Right forelimb (tissue), 1 donor: ENCODE results near the gene JARID2.
A peak's percentile ranks its signal among the peaks of the same experiment; 100 is the strongest.

Source experiments
- DNase-seq: peaks from one replicate; pipeline ENCODE4 v3.0.0-alpha.2; 2018

The JARID2 gene

DNA sequence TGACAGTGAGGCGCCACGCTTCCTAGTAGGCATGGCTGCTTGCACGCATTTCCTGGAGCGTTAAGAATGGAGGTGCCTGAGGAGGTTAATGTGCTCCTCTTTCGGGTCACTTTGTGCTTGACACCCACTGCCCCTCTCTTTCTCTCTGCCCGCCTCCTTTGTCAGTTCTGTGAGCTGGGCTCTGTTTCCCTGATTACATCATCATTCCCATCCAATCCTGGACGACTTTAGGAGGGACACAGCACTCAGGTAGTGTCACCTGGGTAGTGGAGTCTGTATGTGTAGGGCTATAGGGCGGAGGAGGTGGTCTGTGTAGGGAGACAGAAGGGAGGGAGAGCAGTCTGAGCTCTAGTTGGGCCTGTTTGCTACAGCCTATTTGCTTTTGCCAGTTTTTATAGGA lies 136.8 kb downstream of the JARID2 start:
- DNase-seq, result no peak

DNA sequence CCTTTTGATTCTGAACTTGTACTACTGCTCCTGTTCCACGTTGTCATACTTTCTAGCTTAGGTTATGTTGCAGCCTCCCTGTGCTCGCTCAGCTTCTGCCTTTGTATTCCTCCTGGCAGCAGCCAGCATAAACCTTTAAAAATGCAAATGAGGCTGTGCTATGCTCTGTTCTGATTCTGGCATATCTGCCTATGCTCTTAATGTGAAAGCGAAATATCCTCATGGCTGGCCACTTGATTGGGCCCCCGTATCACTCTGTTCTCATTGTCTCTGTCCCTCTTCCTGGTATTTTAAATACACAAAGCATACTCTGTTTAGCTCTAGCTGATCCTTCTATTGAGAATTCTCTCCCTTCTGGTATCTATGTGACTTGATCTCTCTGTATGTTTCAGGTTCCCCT lies 139.0 kb downstream of the JARID2 start:
- no peak for DNase-seq

DNA sequence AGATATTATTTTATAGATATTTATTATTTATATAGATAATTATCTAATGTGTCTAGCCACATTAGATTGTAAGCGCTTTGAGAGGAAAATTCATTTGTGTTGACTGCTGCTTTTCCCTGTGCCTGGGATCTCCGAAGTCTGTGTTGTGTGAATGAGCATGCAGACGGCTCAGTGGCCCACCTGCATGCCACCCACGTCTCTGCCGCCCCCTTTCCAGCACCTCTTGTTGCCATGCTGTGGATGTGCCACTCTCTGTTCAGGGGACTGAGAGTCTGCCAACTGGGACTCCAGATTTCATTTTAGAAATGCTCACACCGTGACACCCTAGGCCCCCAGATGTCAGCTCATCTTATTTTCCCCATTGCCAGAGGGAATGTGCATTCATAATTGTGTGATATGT lies 139.7 kb downstream of the JARID2 start:
- no peak for DNase-seq

DNA sequence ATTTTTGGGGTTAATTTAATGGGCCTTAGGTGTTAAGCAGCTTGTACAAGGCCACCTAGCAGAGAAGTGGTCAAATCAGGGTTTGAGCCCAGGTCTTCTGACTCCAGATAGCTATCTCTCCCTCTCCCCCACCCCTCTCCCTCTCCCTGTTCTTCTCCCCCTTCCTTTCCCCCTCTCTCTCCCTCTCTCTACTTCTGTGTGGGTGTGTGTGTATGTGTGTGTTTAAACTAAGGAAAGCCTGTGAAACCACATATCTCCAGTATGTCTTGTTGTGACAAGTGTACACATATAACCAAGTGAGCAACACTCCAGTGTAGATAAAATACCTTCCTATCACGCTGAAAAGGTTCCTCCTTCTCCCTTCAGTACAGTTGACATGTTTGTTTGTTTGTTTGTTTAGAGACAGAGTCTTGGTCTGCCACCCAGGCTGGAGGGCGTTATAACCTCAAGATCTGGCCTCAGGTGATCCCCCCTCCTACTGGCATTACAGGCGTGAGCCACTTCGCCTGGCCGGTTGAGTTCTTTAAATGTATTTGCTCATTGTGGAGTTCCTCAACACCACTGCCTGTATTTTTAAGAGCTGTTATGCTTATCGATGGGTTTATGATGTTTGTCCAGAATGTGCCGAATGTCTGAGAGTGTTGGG lies 140.4 kb downstream of the JARID2 start:
- DNase-seq, result no peak

DNA sequence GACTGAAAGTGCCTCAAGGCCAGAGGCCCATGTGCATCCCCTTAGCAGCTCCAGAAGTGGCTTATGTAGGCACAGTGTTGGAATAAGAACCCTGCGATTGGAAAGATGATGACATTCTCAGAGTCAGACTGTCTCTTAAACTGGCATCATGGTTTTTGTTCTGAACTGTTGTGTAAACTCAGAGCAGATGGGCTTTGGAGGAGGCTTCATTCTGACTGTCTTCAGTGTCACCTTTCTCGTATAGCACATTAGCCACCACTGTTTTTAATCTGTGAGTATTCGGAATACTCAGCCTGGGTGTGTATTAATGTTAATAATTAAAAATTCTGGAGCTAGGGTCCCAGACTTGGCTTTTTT lies 140.9 kb downstream of the JARID2 start:
- DNase-seq, result no peak

DNA sequence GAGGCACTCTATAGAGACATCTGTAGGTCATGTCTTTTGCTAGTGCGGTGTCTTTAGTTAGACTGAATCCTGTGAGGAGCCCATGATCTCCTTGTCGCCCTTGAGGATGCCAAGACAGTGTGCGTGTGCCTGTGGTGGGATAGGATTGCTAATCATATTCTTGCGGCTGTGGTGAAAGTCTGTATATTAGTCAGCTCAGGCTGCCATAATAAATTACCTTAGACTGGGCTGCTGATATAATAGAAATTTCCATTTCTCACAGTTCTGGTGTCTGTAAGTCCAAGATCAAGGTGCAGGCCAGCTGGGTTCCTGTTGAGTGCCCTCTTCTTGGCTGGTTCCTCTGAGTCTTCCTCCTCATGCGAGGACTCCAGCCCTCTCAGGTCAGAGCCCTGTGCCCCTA lies 141.2 kb downstream of the JARID2 start:
- no peak for DNase-seq

DNA sequence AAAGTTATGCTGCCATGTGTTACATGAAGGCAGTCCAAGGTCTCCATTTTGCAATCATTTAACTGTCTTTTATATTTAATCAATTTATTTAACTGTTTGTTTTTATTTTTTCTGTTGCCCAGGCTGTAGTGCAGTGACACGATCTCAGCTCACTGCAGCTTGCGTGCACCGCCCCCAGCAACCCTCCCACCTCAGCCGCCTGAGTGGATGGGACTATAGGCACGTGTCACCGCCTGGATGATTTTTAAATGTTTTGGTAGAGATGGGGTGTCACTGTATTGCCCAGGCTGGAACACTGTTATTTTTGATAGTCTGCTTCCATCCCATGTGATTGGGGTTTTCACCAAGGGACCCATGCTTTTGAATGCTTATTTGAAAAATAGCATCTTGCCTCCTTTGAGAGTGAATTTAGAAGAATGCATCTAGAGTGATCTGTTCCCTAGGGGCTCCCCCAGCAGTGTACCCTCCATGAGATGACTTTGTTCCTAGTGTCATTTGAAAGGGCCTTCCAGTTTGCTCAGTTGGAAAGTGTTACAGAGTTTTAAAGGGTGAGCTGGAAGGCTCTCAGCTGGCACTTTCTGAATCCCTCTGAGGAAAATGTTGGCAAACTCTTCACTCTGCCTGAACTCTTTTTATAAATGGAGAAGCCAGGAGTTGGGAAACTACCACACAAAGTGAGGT lies 143.4 kb downstream of the JARID2 start:
- no peak for DNase-seq

DNA sequence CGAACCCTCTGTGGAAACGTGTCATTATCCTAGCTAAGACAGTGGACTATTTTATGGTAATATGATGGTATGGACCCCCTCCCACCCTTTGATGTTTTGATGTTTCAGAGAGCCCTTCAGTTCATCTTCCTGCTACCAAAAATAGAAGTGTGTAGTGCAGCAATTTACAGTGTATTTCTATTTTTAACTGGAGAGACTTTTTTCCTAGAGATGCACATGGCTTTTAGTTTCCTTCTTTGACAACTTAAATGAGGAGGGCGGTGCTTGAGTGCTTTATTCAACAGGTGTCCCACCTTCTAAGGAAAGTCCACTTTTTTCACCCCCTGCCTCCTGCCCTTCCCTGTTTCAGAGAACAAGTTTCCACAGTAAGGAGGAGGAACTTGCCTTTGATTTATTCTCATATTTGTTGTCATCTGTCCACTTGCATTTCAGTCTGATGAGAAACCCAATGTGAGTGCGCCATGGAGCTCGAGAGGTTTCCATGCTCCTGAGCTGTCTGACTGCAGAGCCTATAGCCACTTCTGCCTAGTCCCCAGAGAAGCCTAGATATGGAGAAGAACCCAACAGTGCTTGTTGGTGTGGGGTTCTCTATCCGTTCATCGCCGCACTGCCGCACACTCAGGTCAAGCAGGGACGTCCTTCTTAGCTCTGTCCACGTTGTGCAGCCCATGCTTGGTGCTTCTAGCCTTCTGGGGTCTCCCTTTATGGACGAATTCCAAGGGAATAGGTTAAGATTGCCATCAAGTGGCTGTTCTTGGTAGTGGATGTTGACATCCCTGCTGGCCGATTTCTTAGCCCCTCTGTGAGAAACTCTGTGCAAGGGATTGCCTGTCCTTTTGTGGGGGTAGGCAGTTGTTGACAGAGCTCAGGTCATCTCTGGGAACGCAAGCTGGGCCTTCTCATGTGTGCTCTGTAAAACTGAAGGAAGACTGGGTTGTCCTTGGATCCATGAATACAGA lies 144.2 kb downstream of the JARID2 start:
- peak; percentile 54 for DNase-seq

DNA sequence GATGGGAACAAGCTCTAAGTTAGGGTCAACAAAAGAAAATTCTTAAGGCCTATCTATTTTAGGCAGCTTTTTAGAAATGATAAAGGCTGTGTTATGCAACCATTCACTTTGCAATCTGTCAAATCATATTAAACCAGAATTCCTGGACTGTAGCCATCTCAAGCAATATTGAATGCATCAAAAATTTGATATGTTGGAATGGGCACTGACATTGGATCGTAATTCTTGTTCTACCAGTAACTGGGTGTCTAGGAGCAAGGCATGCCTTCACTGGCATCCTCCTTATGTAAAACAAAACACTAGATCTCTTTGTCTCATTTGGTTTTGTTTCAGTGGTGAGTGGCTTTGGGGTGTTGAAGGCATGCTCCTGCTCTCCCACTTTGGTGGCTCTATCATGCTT lies 145.6 kb downstream of the JARID2 start:
- no peak for DNase-seq

DNA sequence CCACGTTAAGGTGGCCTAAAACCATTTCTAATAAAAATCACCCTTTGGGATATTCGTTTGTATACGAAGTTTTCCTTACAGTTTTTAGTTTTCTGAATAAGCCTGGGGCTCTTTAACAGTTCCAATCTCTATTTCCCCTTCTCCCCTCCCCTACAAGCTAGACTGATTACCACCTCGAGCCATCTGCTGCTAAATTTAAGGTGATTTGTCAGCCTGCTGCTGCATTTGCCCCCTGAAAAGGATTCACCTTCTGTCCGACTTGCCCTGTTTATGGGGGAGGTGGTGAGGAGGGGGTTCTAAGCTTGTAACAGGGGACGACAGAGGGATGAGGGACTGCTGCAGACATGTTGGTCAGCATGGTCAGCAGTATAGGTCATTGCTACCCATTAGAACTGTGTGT lies 146.3 kb downstream of the JARID2 start:
- DNase-seq, result no peak

DNA sequence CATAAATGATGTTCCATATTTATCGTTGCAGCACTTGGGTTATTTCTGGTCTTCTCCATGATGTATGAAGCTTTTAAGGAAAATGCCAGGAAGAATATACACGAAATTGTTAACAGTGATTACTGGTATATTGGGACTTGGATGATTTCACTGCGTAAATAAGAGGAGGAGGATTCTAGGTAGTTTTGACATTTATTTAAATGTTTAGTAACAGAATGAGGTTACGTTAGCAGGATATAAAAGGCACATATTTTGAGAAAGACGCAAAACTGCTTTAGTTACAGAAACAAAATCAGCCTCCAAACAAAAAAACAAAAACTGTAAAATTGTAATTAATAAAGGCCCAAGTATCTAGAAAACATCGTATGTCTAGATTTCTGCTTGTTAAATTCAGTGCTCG lies 147.7 kb downstream of the JARID2 start:
- DNase-seq, result no peak

DNA sequence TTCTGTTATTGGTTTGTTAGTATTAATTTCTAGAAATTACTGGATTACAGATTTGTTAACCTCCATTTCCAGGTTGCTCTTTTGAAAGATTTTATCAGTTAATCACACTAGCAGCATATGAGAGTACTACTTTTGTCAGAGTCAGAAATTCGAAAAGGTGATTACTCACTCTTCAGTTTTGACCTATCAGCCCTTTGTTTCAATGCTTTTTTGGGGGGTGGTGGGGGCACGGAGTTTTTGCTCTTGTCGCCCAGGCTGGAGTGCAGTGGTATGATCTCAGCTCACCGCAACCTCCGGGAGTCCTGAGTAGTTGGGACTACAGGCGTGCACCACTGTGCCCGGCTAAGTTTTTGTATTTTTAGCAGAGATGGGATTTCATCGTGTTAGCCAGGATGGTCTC lies 149.2 kb downstream of the JARID2 start:
- no peak for DNase-seq

DNA sequence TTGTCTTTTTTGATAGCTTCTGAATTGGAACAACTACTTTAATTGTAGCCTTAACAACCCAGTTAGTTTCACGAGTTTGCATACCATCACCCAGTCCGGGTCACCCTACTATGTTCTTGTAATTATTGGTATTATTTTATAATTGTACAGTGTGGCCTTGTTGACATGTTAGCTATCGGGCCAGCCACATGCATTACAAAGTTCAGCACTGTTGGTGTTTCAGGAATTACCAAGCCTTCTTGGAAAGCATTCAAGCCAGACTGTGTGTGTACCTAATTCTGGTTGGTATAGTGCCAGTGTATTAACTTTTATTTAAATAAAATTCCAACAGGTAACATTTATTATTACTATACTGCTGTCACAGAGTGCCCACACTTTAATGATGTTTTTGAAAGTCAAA lies 150.9 kb downstream of the JARID2 start:
- no peak for DNase-seq

DNA sequence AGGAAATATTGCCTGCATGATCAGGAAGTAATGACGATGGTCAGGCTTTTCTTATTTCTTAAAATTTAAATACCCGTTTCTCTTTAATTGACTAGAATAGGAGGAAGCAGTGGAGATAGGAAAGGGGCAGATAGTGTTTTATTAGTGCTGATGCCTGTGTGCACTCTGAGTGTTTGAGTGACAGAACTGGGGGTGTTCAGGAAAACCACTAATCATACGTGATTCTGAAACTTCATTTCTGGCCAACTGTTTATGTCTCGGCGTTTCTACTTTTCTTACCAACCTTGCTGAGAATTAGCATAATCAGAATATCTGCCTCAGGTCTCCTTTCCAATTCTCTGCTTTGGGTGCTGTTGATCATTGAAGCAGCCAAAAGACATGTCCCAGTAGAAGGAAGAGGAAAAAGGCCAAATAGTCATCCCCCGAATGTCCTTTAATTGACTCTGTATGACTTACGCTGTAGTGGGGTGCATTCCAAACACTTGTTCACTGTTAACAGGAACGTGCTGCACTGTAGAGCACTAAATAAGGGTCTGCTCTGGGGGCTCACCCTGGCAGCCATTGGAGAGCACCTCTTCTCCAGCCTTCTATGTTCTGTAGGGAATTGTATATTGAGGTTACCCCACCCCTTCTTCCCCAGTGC lies 152.9 kb downstream of the JARID2 start:
- no peak for DNase-seq

DNA sequence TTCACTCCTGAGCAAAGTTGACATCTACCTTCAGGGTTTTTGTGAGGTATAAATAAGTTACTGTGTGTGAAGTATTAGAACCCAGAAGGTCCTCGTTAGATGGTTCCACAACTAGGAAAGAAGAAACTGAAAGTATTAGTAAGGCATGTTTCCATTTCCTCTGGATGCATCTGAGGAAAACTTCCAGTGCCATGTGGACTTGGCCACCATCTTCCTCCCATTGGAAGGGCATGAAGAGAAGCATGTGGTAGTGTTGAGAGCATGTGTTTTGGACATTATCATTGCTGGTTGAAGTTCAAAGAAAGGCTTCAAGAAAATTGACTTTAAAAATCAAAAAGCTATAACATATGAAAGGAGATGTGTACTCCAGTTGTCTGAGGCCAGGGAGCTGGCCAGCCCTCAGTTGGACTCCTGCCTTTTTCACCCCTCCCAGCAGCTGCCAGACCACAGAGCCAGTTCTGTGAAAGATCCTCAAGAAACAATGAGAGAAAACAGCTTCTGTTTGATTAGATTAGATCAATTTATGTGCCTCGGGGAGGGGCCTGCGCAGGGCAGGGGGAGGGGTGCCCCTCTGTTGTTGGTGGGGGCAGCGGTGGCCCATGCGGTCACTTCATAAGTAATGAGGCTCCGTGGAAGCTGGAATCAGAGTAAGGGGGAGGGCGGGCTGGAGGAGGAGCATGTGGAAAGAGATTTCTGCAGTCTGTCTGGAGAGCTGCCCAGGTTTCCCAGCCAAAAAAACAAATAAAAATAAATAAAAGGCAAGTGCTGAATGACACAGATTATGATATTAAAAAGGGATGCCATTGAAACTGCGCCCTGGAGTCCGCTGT lies 154.0 kb downstream of the JARID2 start:
- peak; percentile 84 for DNase-seq

DNA sequence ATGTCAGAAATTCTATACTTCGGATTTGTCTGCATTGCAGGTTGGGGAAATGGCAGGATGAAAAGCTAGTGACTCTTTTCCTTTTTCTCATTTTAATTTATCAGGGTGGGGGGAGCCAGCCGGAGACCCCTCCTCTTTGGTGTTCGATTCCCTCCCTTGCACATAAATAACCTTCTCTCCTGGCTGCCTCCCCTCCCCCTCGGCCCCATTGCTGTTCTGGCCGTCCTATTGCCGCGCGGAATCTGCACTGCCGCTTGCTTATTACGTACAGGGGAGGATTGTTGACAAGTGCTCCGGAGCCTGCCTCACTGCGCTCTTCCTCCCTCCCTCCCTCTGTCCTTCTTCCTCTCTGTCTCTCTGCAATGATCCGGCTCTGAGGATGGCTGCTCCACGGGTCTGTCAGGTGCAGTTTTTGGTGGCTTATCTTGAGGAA lies 154.7 kb downstream of the JARID2 start:
- DNase-seq, result peak; percentile 66

DNA sequence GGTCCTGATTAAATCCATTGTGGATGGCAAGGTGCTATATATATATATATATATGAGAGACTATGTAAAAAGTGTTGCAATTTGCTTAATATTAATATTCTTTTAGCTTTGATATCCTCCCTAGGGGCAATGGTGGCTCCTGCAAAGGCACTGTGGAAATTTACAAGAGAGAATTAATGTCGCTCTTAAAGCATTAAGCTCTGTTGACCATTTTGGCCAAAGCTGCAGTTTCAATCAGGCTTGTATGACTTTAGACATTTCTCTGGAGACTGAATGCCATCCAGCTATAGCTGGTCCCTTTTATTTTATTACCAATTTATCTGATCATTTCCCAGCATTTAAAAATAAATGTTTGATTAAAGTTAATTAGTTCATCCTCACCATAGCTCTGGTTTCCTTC lies 155.3 kb downstream of the JARID2 start:
- DNase-seq, result no peak

DNA sequence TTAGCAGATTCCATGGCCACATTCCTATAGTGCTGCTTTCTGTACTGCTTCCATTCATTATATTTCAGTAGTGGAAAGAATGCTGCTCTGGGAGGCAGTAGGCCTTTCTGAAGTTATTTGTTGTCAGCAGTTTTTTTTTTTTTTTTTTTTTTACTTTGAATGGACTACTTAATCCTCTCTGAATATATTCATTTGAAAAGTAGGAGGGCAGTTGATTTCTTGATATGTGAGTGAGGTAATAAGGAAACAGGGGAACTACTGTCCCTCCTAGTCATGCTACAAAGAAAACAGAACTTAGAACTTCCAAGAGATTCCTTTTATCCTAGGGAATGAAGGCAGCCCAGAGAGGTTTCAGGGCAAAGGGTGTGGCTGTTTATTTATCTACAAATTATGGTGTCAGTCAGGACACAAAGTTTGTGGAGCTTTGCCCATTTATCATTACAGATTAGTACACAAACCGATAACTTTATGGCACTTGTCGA lies 155.9 kb downstream of the JARID2 start:
- no peak for DNase-seq

DNA sequence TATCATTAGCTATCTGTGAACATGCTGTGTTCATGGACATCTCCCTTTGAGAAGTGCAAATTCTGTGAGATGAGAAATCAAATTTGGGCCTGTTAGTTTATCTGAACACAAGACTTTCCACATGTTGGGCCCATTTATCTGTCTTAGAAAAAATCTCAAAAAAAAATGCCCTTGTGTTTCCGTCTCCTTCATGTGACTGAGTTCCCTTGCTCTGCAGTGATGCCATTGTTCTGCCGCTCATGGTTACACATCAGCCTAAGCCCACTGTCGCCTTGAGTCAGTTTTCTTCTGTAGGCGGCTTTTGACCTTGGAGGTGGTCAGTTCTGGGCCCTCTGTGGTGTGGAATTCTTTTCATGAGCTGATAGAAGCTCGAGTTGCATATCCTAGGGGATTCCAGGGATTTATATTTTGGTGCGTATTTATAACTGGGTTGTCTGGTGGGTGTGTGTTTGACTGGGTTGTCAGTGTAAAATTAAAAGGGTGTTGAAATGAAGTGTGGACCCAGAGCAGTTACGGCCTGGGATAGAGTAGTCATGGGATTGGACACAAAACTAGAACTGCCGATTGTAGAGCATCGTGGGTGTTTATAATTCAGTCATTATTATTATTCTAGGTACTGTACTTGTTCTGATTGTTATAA lies 156.7 kb downstream of the JARID2 start:
- no peak for DNase-seq

DNA sequence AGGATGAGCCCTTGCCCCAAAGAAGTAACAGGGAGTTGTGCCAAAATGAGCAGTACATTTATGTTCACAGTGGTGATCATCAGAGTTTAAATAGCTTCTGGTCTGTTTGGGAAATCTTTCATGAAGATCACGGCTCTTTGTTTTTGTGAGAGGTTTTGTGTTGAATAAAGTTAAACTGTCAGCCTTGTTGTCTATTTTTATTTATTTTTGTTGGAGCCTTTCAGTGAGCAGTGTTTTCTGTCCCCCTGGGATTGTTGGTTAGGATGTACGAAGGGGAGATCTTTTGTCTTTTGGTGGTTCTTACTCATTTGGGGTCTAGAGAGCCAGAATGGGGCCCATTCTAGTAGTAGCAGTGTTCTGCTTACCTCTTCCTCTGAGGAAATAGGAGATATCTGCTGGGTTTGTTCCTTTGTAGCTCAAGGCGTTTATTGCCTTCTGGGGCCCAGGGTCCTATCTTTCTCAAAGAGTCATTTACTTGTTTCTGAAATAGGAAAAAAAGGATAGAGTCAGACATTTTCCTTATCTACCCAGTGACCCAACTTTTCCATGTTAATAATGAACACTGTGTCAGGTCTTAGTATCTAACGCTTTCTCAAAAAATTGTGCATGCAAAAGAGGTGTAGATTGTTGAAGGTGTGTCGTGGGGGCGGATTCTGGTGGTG lies 157.4 kb downstream of the JARID2 start:
- no peak for DNase-seq

DNA sequence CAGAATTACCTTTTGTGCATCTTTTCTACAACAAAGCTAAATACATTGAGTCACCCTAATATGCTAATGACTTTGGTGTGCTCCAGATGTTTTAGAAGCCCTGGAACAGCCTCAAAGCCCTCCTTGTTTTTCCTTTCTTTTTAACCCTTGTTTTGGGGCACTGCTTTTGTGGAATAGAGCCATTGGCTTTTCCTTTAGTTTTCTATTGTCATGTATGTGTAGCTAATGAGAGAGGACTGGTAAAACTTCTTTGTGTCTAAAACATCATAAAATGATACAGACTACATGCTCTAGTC lies 158.8 kb downstream of the JARID2 start:
- DNase-seq, result no peak
